Body of pancreas (tissue), 4 donors: ENCODE results near the gene RAI1. TPM values are rescaled to one million over a fixed set of nuclear protein-coding genes. Genes with fewer than 3 reads are reported as not detected.

Source experiments
- ATAC-seq: fragments of 150-250 bp; one replicate; pipeline ENCODE4 v1.9.1; 2016
- DNase-seq, 4 donors: peaks; one replicate each; pipeline ENCODE4 v3.0.0-alpha.2; 2019
- H3K27ac ChIP-seq, 4 donors: fragments of 200-600 bp; sonication (generic); 1 replicate in 3 of 4; 2 replicates in 1 of 4; pipeline versions ENCODE4 v1.5.1 to v1.6.1; 2016 to 2019; ENCODE audit warnings: mild to moderate bottlenecking in 1 of 4, mixed read lengths in 1 of 4, moderate library complexity in 1 of 4
- H3K27me3 ChIP-seq, 2 donors: fragments of 200-600 bp; sonication (generic); one replicate each; pipeline ENCODE4 v1.6.0; 2016; ENCODE audit warnings: mild to moderate bottlenecking in 1 of 2
- H3K36me3 ChIP-seq, 2 donors: fragments of 200-600 bp; sonication (generic); replicated peaks in 1 of 2; 2 replicates each; pipeline ENCODE4 v1.5.1; 2016; ENCODE audit warnings: low read depth in 2 of 2; ENCODE audit not compliant: insufficient read depth in 1 of 2
- H3K4me1 ChIP-seq: fragments of 200-600 bp; sonication (generic); one replicate; pipeline ENCODE4 v1.6.0; 2016
- H3K4me3 ChIP-seq, 2 donors: fragments of 200-600 bp; sonication (generic); 1 replicate in 1 of 2; 2 replicates in 1 of 2; pipeline ENCODE4 v1.5.1; 2016 to 2019
- H3K9me3 ChIP-seq, 3 donors: fragments of 200-600 bp; sonication (generic); 1 replicate in 2 of 3; 2 replicates in 1 of 3; pipeline ENCODE4 v1.5.1; 2016
- POLR2A ChIP-seq, 3 donors: fragments of 450-650 bp; IDR thresholded peaks; one replicate each; pipeline ENCODE4 v1.6.1; 2016; ENCODE audit warnings: antibody characterized with exemption in 3 of 3, mild to moderate bottlenecking in 2 of 3
- WGBS, 2 donors: methylation state at CpG; one replicate each; pipeline ENCODE4 v1.1.5; 2017; 5-methylcytosine and 5-hydroxymethylcytosine counted together
- intact Hi-C: fragments of 100-400 bp; cut with DNase I; formaldehyde crosslinking; loops from one replicate; pipeline ENCODE4 v1.15.1; 2023
- total RNA-seq, 2 donors: library from RNA; depleted of rRNA; stranded (reverse); fragments of >200 nt; gene quantifications; one replicate each; pipeline ENCODE4 v1.1.0, GENCODE V29; 2016
- TF ChIP-seq, protein P1 (sequence below), 7 experiments: fragments of 450-650 bp in 4 of 7; fragments of 200-600 bp in 3 of 7; sonication (generic) in 3 of 7; IDR thresholded peaks; one replicate each; pipeline ENCODE4 v1.5.1; 2016 to 2019; ENCODE audit warnings: antibody characterized with exemption in 7 of 7

Gene RAI1
- total RNA-seq, 2 donors from 2014 or later = 16.3 to 41.5 TPM

DNA sequence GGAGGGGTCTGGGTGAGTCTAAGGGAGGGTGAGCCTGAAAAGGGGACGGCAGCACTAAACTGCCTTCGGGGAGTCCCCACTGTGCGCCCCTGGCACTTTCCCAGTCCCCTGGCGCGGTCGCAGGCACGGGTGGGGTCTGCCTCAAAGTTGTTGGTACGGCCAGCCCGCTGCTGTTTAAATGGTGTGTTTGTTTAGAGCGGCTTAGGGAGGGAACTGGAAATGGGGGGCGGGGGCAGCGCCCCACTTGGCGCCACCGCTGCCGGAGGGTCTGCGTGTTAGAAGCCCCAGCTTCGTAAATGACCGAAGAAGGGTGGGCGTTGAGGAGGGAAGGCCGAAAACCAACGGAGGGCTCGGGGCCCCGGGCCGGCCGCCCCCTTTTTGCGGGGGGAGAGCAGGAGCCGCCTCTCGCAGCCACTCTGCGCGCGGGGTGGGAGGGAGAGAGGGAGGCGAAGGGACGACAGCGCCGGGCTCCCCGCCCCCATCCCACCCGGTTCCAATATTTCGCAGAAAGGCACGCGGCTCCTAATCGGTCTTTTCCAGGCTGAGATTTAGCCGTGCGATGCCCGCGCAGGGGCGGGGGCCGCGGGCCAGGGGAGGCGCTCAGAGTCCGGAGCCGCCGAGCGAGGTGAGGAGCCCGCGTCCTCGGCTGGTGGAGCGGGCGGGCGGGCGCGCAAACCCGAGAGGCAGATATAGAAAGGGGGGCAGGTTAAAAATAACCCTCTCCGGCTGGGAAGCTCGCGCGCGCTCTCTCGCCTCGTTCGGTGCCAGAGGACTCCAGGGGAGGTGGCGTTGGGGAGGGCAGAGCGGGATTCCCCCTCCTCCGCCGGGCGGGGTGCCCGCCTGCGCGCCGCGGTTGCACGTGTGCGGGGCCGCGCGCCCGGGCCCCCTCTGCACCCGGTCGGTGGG lies 100.6 kb downstream of the RAI1 start:
- ATAC-seq = peak; percentile 56
- Histone ChIP-seq H3K4me3 (peak overlapping the region in 1 of 2 donors; percentile 7), H3K36me3 (no peaks in the 10 kb centered on the region), H3K4me1 (peaks cover 69% of the 10 kb centered on the region), H3K27ac (peak overlapping the region; percentile 22 to 84 (median 81)), H3K27me3 (no peaks in the 10 kb centered on the region), H3K9me3 (no peaks in the 10 kb centered on the region)
- TF ChIP-seq, protein P1, sequence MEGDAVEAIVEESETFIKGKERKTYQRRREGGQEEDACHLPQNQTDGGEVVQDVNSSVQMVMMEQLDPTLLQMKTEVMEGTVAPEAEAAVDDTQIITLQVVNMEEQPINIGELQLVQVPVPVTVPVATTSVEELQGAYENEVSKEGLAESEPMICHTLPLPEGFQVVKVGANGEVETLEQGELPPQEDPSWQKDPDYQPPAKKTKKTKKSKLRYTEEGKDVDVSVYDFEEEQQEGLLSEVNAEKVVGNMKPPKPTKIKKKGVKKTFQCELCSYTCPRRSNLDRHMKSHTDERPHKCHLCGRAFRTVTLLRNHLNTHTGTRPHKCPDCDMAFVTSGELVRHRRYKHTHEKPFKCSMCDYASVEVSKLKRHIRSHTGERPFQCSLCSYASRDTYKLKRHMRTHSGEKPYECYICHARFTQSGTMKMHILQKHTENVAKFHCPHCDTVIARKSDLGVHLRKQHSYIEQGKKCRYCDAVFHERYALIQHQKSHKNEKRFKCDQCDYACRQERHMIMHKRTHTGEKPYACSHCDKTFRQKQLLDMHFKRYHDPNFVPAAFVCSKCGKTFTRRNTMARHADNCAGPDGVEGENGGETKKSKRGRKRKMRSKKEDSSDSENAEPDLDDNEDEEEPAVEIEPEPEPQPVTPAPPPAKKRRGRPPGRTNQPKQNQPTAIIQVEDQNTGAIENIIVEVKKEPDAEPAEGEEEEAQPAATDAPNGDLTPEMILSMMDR (IDR thresholded peaks at IDR 0.05) = no peak
- TF ChIP-seq POLR2A (IDR thresholded peaks at IDR 0.05) = no peak
- WGBS, 2 donors = 16 to 61% methylated on average over 27 to 79 of the region's 88 CpGs
- intact Hi-C loops = no loop called here
- DNase-seq = peak; percentile 68 to 81 (median 75)

DNA sequence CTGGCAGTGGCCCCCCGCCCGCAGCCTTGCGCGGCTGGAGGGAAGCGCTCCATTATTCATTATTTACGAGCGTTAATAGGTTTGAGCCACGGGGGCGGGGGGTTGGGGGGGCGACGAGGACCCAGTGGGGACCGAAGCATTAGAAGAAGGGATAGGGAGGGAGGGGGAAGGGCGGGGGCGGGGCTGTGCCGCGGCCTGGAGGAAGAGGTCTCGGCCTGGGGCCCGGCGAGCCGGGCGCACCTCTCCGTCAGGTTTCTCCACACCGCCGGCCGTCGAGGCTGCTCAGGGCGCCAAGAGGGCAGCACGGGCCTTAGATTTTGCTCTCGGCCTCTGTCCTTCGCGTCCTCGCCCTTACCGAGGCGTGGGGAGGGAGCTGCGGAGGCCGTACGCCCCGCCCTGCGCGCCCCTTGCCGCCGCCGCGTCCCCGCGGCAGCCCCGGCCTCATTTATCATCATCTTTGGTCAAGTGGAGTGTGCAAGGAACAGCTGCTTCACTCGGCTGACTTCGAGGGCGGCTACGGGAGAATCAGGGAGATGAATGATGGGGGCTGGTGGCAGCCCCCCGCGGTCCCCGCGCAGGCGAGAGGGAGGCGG lies 101.4 kb downstream of the RAI1 start:
- peak; percentile 23 for ATAC-seq

DNA sequence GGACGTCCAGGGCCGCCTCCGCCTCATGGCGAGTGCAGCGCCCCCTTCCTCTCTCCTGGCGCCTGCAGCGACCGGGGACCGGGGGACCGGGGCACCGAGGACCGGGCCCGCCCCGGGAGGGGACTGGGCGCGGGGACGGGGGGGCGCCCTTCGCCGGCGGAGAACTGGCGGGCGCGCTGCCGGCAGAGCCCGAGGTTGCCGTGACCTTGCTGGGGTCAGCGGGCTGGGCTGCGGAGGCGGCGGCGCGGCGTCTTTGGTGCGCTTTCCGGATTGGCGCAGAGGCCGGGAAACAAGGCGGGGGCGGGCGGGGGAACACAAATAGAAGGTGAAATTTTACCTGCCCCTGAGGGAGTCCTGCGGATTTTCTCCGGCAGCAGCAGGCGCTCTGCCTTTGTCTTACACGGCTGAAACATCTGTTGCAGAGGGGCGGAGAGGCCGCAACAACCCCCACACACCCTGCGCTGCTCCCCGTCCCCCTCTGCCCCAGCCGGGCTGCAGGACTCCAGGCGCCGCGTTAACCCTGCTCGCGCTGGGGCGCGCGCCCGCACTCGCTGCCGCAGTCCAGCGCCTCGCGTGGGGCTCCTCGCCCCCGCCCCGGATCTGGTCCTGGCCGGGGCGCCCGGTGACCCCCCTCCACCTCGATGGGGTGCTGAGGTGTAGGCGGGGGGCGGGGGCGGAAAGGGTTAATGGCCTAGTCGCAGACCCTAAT lies 102.0 kb downstream of the RAI1 start:
- H3K36me3 ChIP-seq = no peaks in the 10 kb centered on the region
- H3K4me3 ChIP-seq = peak overlapping the region in 1 of 2 donors; percentile 12
- no peaks in the 10 kb centered on the region for H3K9me3 ChIP-seq
- DNase-seq (peak; percentile 79 to 86 (median 80)), ATAC-seq (peak; percentile 68)
- H3K27me3 ChIP-seq = no peaks in the 10 kb centered on the region
- intact Hi-C loops = no loop called here
- WGBS, 2 donors = 0 to 3% methylated on average over 2 to 49 of the region's 75 CpGs
- H3K27ac ChIP-seq = peak overlapping the region; percentile 79 to 84 (median 82)
- peaks cover 77% of the 10 kb centered on the region for H3K4me1 ChIP-seq
- TF ChIP-seq, protein P1 (IDR thresholded peaks at IDR 0.05) = peak in 3 of 7 experiments; percentile 8 to 29 (median 15)
- peak; percentile 33 to 55 (median 53) for TF ChIP-seq POLR2A (IDR thresholded peaks at IDR 0.05)

More for the DNA sequence above, 101.4 kb downstream of the RAI1 start:
- no peaks in the 10 kb centered on the region for H3K36me3 ChIP-seq
- H3K27me3 ChIP-seq = no peaks in the 10 kb centered on the region
- WGBS, 2 donors = 0 to 1% methylated on average over 1 to 50 of the region's 57 CpGs
- TF ChIP-seq POLR2A (IDR thresholded peaks at IDR 0.05) = no peak
- intact Hi-C loops = no loop called here
- H3K4me3 ChIP-seq = peak overlapping the region; percentile 7 to 12
- H3K4me1 ChIP-seq = peaks cover 77% of the 10 kb centered on the region
- H3K27ac ChIP-seq = peak overlapping the region; percentile 79 to 84 (median 82)
- no peaks in the 10 kb centered on the region for H3K9me3 ChIP-seq
- DNase-seq = peak in 3 of 4 donors; percentile 35 to 53 (median 45)

DNA sequence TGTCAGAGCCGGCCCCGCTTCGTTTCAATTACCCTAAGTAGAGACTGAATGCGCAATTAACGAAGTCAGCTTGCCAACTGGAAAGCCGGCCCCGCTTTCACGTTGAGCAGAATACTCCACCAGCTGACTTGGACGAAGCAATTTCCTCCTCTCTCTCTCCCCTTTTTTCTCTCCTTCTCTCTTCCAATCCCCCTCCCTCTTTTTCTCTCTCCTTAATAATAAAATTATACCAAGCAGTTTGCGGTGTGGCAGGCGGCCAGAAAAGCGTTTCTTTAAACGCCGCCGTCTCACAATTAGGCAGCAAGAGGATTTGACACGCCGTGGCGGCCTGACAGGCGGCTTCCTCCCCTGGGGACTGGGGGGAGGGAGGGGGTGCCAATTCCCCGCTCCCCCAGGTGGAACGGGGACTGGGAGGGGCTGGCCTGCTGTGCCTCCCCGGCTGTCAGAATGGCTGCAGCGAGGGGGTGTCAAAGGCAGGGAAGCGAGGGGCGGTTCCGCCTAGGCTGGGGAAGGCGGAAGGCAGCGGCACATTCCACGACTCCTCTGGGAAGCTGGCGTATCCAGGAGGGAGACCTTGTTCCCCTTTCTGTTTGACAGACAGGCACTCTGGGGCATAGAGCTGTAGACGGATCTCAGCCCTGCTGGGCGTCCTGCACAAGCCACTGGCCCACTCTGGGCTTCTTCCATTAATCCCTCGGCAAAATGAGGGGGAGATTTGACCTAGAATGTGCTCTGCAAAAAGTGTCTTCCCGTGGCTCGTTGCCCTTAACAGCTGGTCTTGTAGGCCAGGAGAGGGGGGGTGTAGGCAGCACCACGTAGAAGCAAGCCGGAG lies 102.8 kb downstream of the RAI1 start:
- TF ChIP-seq POLR2A (IDR thresholded peaks at IDR 0.05) = no peak
- TF ChIP-seq, protein P1 (IDR thresholded peaks at IDR 0.05) = no peak
- Histone ChIP-seq H3K27me3 (no peaks in the 10 kb centered on the region), H3K4me3 (no peak overlapping the region), H3K9me3 (no peaks in the 10 kb centered on the region), H3K36me3 (no peaks in the 10 kb centered on the region), H3K4me1 (peaks cover 72% of the 10 kb centered on the region), H3K27ac (peak overlapping the region; percentile 79 to 84 (median 82))
- intact Hi-C loops = no loop called here
- peak; percentile 3 for ATAC-seq
- DNase-seq = peak; percentile 47 to 60 (median 50)
- WGBS, 2 donors = 21 to 32% methylated on average over 33 to 36 of the region's 37 CpGs
